ENCODE data around the gene SMARCC1.

SMARCC1 gene

DNA sequence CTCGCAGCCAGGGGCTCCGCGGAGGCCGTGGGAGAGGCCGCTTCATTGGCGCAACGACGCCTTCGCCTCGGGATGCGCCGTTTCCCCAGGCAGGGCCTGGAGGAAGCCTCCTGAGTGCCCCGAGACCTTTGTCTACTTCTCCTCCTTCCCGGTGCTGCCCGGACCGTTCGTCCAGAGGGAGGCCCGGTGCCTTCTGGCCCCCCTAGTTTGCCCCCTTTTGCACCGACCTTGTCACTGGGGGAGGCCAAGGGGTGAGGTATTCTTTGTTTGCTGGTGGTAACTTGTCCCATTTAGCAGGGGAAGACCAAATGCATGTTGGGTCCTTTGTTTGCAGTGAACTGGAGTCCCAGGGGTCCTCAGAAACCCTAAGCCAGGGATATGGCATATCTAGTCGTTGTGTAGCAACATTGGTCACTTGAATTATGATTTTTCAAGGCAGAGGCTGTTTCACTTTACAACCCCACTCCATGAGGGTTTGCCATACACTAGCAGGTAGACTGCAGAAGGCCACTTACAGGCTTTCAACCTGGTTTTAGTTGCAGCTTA lies 21.9 kb upstream of the SMARCC1 start:
- peak overlapping the region; percentile 78 for H3K4me3 ChIP-seq (ENCODE audit: low read length)
- DNase-seq (ENCODE audit: low read depth) = no peak
- TF ChIP-seq, protein P1, sequence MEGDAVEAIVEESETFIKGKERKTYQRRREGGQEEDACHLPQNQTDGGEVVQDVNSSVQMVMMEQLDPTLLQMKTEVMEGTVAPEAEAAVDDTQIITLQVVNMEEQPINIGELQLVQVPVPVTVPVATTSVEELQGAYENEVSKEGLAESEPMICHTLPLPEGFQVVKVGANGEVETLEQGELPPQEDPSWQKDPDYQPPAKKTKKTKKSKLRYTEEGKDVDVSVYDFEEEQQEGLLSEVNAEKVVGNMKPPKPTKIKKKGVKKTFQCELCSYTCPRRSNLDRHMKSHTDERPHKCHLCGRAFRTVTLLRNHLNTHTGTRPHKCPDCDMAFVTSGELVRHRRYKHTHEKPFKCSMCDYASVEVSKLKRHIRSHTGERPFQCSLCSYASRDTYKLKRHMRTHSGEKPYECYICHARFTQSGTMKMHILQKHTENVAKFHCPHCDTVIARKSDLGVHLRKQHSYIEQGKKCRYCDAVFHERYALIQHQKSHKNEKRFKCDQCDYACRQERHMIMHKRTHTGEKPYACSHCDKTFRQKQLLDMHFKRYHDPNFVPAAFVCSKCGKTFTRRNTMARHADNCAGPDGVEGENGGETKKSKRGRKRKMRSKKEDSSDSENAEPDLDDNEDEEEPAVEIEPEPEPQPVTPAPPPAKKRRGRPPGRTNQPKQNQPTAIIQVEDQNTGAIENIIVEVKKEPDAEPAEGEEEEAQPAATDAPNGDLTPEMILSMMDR (IDR thresholded peaks at IDR 0.05; ENCODE audit: insufficient read depth, low read depth, low read length, missing control alignments) = no peak

DNA sequence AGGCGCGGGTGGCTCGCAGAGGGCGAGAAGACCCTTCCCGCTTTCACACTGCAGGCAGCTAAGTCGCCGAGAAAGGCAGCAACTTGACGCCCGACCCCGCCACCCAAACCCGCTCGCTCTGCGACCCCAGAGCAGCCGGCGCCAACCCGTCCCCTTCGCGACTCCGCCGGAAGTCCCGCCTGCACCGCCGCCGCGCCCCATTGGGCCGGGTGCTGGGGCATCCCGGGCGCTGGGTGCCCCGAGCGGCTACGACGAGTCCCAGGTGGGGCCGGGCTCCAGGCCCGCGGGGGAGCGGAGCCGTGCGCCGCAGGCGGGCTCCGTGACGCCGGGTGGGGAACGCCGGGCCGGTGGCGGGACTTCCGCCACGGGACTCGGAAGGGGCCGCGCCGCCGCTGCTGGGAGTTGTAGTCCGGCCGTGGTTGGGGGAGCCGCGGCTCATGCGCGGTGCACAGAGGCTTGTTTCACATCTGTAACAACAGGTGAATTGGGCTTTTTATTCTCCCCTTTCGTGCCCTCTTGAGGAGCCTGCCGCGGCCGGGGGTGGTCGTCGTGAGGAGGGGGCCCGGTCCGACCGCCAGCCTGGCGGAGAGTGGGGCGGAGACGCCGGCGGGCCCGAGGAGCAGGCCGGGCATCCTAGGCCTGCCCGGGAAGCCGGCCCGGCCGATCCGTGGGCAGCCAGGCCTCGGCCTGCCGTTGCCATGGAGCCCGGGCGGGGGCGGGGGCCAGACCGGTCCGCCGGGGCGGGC lies 21.2 kb upstream of the SMARCC1 start, which contains the start of gene DHX30:
DHX30 (plus strand) TSS at position 405 of the 746 bp plus-strand sequence. CDS start 7,546 bp downstream, outside the sequence.
- H3K4me3 ChIP-seq (ENCODE audit: low read length) = peak within 1 kb of the TSS; percentile 78
- TF ChIP-seq, protein P1 (IDR thresholded peaks at IDR 0.05; ENCODE audit: insufficient read depth, low read depth, low read length, missing control alignments) = no peak
- peak; percentile 90 for DNase-seq (ENCODE audit: low read depth)

DNA sequence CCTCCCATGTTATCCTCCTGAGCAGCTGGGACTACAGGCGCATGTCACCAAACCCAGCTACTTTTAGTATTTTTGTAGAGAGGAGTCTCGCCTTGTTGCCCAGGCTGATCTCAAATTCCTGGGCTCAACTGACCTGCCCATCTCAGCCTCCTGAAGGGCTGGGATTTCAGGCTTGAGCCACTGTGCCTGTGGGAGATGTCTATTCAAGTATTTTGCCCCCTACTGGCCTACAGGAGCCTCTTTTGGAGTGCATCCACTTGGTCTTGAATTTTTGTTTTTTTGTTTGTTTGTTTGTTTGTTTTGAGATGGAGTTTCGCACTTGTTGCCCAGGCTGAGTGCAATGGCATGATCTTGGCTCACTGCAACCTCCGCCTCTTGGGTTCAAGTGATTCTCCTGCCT lies 18.0 kb upstream of the SMARCC1 start:
- no peak for DNase-seq (ENCODE audit: low read depth)
- TF ChIP-seq, protein P1 (IDR thresholded peaks at IDR 0.05; ENCODE audit: insufficient read depth, low read depth, low read length, missing control alignments) = peak; percentile 35
- no peak overlapping the region for H3K4me3 ChIP-seq (ENCODE audit: low read length)

DNA sequence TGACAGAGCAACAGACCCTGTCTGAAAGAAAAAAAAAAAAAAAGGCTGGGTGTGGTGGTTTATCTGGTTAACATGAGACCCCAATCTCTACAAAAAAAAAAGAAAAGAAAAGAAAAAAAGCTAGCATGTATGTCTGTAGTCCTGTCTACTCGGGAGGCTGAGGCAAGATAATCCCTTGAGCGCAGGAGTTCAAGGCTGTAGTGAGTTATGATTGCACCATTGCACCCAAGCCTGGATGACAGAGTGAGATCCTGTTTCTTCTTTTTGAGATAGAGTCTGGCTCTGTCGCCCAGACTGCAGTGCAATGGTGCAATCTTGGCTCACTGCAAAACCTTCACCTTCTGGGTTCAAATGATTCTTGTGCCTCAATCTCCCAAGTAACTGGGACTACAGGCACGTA lies 12.9 kb upstream of the SMARCC1 start:
- no peak overlapping the region for H3K4me3 ChIP-seq (ENCODE audit: low read length)
- TF ChIP-seq, protein P1 (IDR thresholded peaks at IDR 0.05; ENCODE audit: insufficient read depth, low read depth, low read length, missing control alignments) = no peak
- DNase-seq (ENCODE audit: low read depth) = no peak

DNA sequence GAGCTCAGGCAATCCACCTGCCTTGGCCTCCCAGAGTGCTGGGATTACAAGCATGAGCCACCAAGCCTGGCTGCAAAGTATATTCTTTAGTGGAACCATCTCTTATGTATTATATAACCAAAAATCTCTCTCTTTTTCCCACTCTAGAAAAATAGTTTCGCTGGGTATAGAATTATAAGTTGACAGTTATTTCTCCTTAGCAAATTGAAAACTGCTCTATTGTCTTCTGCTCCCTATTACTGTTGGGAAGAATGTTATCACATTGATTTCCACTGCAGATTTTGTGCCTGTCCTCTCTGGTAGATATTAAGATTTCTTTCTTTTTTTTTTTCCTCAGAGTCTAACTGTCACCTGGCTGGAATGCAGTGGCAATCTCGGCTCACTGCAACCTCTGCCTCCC lies 11.0 kb upstream of the SMARCC1 start:
- H3K4me3 ChIP-seq (ENCODE audit: low read length) = no peak overlapping the region
- TF ChIP-seq, protein P1 (IDR thresholded peaks at IDR 0.05; ENCODE audit: insufficient read depth, low read depth, low read length, missing control alignments) = no peak
- no peak for DNase-seq (ENCODE audit: low read depth)

DNA sequence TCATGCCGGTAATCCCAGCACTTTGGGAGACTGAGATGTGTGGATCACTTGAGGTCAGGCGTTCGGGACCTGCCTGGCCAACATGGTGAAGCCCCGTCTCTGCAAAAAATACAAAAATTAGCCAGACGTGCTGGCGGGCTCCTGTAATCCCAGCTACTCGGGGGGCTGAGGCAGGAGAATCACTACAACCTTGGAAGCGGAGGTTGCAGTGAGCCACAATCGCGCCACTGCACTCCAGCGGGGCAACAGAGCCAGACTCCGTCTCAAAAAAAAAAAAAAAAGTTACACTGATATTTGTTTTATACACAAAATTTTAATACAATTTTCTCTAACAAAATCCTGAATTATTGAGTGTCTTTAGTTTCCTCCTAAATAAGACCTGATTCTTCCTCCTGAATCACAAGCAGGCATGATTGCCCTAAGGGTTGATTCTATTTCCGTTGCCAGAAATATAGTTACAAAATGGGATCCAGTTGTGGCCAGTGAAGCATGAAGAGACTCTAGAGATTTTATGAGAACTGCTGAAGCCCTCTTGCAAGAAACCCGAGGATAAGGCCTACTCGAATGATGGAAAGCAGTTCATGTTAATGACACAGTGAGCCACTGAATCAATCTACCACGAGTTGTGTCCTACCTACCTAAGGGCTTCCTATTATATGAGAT lies 9.6 kb upstream of the SMARCC1 start:
- no peak overlapping the region for H3K4me3 ChIP-seq (ENCODE audit: low read length)
- DNase-seq (ENCODE audit: low read depth) = no peak
- TF ChIP-seq, protein P1 (IDR thresholded peaks at IDR 0.05; ENCODE audit: insufficient read depth, low read depth, low read length, missing control alignments) = no peak

All from epithelial cell of esophagus (primary cell).